NB4 (cell line): Measurements from ENCODE around the gene AHRR.

Experiments used
- CTCF ChIP-seq: IDR thresholded peaks from one replicate; pipeline ENCODE4 v1.5.1; 2012; ENCODE audit warnings: low read depth, low read length
- MYC ChIP-seq: IDR thresholded peaks from 2 replicates; pipeline ENCODE4 v1.6.1; 2011; ENCODE audit warnings: low read depth, low read length
- POLR2A ChIP-seq: IDR thresholded peaks from 2 replicates; pipeline ENCODE4 v1.6.1; 2011; ENCODE audit warnings: mild to moderate bottlenecking; ENCODE audit not compliant: insufficient read length; ENCODE audit errors: extremely low read depth
- TF ChIP-seq, protein P1 (sequence below): IDR thresholded peaks from 2 replicates; pipeline ENCODE4 v1.6.1; 2011; ENCODE audit warnings: low read depth, low read length

GRCh38 chr5:416636-416960, 95.1 kb downstream of the AHRR start:
- no peak for TF ChIP-seq CTCF
- no peak for TF ChIP-seq POLR2A
- TF ChIP-seq MYC, result no peak
- TF ChIP-seq, protein P1, sequence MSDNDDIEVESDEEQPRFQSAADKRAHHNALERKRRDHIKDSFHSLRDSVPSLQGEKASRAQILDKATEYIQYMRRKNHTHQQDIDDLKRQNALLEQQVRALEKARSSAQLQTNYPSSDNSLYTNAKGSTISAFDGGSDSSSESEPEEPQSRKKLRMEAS, result no peak
